GM19395 (cell line): Measurements from ENCODE around the gene NEUROD2.

ENCODE experiments used
- ATAC-seq: cut with Tn5 transposase; IDR thresholded peaks from one replicate; pipeline ENCODE4 v1.9.1; 2021; ENCODE audit warnings: mild to moderate bottlenecking, moderate library complexity; ENCODE audit not compliant: unreplicated experiment

NEUROD2 gene

DNA sequence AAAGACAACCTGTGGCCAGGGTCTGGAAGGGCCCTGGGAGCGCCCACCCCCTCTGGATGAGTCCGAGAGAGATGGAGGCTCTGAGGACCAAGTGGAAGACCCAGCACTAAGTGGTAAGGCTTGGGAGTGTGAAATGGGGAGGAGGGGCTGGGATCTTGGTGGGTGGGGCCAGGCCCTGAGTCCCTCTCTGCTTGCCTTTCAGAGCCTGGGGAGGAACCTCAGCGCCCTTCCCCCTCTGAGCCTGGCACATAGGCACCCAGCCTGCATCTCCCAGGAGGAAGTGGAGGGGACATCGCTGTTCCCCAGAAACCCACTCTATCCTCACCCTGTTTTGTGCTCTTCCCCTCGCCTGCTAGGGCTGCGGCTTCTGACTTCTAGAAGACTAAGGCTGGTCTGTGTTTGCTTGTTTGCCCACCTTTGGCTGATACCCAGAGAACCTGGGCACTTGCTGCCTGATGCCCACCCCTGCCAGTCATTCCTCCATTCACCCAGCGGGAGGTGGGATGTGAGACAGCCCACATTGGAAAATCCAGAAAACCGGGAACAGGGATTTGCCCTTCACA, 28.0 kb upstream of the NEUROD2 start:
- no peak for ATAC-seq

DNA sequence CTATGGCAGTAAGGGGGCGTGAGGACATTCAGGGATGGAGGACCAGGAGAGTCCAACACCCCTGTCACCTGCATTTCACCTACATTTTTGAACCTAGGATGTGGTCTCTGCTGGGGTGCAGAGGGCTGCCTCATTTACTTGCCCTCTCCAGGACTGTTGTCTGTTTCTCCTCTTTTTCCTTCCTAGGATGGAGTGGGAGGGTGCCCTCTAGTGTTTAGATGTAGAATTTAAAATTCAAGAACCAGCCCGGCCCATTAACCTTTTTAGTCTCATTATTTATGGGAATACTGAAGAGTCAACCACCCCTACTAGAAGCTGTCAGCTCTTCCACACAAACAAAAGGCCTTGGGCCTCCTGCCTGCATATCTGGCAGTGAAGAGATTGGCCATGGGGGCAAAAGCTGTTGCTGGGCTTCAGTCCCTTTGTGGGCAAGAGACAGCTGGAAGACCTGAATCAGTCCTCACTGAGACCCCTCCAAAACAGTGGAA, 26.7 kb upstream of the NEUROD2 start:
- no peak for ATAC-seq

DNA sequence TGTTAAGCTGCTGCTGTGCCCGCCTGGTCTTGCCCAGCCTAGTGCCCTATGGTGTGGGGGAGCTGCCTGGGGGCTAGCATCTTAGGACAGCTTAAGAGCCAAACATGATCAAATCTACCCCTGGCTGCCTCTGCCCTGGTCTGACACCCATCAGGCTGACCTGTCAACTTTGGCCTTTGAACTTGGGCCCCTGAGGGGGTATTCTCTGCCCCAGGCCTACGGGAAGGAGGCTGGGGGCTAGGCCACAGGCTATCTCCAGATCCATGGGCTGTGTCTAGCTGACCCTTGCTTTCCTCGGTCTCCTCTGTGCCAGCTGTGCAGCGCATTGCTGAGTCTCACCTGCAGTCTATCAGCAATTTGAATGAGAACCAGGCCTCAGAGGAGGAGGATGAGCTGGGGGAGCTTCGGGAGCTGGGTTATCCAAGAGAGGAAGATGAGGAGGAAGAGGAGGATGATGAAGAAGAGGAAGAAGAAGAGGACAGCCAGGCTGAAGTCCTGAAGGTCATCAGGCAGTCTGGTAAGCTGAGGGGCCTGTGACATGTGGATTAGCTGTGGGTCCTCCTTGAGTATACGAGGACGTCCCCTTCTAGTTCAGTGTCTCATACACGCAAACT, 26.0 kb upstream of the NEUROD2 start:
- ATAC-seq = no peak

DNA sequence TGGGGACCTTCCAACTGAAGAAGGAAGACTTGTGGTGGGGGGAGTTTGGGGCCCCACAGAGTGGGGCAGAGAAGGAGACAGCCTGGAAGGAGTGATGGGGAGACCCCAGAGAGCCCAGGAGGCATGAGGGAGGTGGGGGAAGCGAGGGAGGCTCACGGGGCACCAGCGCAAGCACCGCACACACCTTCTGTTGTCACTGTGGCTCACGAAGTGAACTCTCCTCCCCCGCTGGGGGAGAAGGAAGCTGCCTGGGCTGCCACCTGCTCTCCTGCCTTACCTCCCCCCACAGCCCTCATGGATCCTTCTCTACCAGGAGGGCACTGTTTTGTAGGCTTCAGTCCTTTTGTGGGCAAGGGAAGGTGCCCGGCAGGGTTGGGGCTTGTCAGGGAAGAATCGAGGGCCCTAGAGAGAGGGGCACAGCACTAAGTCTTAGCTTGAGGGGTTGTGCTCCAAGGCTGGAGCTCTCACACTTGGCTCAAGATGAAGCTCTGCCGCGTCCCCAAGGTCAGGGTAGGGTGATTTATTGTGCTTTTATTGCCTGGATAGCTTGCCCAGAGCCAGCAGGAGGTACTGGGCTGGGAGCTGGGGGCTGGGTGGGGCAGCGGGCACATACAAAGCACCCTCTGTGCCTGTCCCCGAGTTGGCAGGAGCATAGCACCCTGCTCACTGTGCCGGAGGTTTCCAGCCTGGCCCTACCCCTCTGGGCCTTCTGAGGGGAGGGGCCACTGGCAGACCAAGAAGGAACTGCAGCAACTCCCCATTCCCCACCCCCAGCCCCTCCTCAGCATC, 24.6 kb upstream of the NEUROD2 start:
- ATAC-seq = no peak

DNA sequence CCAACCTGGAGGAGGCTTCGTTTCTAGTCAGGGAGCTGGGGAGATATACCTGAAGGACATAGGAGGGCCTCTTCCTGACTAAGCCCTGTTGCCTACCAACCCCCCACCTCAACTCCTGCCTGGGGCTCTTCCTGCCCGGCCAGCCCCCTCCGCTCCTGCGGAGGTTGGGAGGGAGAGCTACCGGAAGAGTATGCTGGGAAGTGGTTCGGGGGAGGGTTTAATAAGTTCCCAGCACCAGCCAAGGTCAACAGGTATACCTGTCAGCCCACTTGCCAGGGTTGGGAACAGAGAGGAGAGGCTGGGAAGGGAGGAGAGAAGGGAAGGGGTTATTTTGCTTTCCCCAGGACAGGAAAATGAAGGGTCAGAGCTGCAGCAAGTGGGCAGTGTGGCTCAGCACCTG, 23.7 kb upstream of the NEUROD2 start:
- ATAC-seq = no peak

DNA sequence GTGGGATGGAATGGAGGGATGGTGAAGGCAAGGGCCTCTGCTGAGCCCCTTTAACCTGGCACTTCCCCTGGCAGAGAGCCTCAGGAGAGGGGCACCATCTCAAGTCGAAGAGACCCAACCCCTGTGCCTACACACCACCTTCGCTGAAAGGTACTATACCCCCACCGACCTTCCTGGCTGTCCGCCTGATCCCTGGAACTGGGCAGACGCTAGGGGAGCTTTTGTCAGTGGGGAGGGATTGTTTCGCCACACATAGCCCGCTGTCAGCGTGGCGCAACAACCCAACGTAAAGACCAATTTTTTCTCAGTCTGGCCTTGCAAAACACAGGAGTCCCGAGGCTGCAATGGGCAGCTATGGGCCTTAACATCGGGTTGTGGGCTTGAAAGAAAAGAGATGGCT, 22.2 kb upstream of the NEUROD2 start:
- no peak for ATAC-seq

DNA sequence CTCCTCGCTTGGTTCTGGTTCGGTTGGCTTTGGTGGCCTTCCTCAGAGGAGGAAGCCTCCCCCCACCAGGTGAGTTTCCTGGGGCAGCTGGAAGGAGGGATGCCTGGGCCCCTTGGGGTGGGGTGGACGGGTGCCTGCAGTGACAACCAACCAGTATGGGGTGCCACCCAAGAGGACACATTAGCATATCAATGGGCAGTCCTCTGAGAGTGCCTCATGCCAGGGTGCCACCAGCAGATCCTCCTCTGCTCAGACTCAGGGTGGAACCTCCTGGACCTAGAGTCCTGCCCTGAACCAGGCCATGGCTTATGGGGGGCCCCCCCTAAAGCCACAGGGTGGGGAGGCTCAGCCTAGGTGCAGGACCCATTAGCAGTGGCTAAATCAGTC, 21.8 kb upstream of the NEUROD2 start:
- no peak for ATAC-seq

DNA sequence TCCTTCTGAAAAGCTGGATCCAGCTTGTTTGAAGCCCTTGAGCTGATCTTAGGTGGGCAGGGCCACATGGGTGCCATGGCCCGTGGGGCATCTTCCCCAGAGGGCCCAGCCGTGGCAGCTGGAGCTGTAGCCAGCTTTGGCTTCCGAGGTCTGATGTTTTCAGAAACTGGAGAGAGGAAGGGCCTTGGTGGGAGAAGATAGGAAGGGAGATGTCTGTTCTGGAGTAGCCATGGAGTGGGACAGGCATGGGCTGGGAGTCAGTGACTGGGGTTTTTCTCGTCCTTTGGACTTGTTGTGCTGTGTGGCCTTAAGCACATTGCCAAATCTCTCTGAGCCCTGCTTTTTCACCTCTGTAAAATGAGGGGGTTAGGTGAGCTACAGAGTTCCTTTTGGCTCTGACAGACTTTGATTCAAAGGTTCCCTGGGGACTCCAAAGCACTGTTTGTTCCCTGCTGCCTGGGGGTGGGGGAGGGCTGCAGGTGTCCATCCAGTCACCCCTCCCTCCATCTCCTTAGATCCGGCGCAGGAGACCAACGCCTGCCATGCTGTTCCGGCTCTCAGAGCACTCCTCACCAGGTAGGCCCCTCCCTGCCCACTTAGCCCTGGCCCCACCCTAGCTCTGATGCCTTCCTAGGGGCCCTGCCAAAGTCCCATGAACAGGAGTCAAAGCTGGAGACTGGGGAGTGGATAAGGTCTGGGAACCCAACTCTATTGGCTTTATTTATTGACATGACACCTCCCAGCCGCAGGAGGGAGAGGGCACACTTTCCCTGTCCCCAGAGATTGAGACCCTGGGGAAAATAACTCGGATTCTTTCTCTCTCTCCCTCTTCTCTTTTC, 21.2 kb upstream of the NEUROD2 start:
- ATAC-seq = no peak

DNA sequence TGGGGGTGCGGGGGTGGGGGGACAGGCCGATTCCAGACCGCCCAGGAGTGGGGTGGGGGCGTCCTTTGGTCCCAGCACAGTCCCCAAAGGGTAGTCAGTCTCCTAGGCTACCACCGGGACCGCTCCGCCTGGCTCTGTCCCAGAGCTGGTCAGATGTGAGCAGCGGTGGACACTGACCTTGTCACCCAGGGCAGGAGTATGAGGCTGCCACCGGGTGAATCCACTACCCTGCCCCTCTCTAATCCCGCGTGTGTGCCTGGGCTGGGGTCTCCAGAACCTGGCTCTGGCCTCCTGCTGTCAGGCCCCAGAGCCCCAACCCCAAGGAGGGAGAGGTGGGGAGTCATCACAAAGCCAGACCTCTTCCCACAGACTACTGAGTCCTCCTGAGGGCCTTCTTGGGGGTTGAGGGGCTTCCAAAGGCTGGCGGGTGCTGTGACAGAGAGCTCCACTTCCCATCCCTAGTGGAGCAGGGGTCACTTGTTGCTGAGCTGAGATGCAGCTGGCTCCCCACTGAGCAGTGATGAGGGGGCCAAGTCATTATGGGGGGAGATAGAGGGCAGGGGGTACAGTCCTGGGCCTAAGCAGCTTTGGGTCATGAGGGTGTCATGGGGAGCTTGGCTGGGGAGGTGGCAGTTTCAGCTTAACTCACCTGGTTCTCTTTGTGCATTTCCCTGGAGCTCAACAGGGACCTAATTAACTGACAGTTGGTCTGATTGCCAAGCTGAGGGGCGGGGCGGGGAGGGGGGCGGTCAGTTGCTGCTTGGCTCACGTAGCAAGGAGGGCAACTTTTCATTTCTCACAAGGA, 20.2 kb upstream of the NEUROD2 start:
- ATAC-seq = no peak

DNA sequence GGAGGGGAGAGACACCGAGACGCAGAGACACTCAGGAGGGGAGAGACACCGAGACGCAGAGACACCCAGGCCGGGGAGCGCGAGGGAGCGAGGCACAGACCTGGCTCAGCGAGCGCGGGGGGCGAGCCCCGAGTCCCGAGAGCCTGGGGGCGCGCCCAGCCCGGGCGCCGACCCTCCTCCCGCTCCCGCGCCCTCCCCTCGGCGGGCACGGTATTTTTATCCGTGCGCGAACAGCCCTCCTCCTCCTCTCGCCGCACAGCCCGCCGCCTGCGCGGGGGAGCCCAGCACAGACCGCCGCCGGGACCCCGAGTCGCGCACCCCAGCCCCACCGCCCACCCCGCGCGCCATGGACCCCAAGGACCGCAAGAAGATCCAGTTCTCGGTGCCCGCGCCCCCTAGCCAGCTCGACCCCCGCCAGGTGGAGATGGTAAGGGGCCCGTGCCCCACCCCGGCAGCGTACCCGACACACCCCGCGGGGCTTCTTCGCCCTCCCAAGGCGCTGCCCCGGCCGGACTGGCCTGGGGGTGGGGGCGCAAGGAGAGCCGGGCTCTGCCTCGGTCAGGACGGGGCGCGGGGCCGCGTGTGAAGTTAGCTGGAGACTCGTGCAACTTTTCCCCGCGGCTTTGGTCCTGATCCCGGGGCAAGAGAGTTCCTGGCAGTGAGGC, 19.5 kb upstream of the NEUROD2 start:
- no peak for ATAC-seq

DNA sequence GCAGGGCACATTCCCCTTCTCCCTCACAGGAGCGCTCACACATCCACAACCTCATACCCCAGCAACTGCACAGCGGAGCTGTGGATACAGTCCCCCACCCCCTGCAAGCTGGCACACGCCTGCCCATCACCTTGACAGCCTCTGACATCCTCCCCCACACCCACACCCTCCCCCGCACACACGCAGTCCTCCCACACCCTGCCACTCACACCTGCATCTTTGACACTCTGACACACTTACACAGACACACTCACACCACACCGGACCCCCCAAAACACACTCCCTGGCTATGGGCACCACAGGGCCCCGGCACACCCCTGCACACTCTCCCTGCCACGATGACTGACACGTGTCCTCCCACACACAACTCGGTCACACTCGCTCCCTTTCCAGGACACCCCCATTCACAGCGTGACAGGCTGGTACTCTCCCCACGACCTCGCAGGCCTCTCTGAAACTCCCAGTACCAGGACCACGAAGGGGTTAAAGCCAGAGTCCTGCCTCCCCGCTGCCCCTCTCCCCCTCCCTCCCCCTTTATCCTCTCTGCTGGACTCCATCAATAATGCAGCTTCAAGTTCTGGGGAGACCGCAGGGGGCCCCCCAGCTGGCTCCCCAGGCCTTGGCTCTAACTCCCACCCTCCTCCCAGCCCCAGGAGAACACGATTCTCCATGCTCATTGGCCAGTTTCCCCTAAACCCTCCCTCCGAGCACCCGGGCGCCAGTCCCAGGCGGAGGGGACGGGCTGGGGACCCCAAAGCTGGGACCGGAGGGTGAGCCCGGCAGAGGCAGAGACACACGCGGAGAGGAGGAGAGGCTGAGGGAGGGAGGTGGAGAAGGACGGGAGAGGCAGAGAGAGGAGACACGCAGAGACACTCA, 18.7 kb upstream of the NEUROD2 start, which contains the start of gene PPP1R1B:
PPP1R1B (plus strand) TSS at position 782 of the 876 bp plus-strand sequence. CDS start 441 bp downstream, outside the sequence.
- ATAC-seq = no peak

DNA sequence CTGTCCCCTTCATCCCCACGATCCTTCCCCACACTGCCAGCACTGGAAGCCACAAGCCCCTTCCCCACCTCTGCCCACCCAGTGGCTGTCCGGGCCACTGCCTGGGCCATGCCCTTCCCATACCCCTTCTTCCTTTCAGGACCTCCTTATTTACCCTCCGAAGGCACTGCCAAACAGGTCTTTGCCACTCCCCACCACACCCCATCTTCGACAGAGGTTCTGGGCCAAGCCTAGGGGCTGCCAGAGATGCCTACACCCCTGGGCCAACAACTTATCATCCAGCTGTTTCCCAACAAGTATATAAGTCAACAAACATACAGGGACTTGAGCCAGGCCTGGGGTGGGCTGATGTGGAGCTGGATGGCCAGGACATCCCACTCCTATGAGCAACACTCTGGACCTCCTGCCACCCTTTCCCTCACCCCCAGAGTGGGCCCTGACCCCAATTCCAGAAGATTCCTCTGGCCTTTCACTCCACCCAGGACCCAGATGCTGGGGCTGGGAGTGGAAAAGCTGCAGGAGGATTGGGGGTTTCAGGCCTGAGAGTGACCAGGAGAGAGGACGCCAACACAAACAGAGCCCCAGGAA, 17.6 kb upstream of the NEUROD2 start:
- no peak for ATAC-seq

DNA sequence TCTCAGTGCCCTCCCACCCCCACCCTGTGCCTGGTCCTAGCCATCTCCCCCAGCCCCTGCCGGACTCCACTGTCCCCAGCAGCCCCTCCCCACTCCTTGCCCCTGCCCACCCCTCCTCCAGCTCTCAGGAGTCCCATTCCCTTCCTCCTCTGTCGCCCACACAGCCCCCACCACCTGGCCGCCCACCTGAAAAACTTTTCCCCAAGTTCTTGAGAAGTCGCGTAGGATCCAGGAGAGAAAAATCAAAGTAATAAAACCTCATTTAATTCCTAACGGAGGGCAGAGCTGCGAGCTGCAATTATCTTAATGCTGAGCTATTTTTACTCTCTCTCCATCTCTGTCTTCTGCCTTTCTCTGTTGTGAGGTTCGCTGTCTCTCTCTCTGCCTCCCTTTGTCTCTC, 16.6 kb upstream of the NEUROD2 start:
- ATAC-seq = no peak

DNA sequence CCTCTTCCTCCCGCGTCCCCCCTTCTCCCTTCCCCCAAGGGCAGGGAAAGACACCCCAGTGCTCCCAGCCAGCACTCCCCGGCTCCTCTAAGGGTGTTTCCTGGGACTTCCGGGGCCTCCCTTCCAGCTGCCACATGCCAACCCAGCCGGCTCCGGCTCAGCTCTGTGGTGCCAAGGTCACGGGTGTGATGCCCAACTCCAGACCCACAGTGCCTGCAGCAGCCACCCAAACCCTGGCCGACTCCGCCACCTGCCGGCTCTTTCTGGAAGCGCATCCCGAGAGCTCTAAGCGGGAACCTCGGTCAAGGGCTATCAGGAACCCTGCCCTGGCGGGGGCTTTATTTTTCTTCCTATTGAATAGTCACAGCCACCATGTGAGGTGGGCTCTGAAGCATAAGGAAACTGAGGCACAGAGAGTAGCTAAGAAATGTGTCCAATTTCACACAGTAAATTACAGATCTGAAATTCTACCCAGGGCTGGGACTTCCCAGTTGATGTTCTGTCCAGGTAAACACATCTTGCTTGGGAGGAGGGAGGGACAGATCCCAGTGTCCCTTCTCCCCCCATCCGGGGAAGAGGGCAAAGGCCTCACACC, 15.7 kb upstream of the NEUROD2 start:
- no peak for ATAC-seq

DNA sequence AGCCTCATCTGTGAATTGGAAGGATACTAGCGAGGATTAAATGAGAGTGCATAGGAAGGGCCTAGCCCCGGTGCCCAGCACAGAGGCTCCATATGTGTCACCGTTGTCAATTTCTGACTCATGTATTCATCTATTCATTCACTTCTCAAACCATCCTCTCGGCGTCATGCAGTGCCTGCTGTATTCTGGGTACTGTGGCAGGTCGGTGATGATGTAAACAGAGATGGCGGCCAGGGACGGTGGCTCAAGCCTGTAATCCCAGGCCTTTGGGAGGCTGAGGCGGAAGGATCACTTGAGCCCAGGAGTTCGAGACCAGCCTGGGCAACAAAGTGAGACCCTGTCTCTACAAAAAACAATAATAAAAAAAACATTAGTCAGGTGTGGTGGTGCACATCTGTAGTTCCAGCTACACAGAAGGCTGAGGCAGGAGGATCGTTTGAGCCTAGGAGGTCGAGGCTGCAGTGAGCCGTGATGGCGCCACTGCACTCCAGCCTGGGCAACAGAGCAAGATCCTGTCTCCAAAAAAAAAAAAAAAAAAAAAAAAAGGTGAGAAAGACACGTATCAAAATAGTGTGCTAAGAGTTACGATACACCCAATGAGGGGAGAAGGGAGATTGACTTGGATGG, 14.8 kb upstream of the NEUROD2 start:
- peak; percentile 29 for ATAC-seq

DNA sequence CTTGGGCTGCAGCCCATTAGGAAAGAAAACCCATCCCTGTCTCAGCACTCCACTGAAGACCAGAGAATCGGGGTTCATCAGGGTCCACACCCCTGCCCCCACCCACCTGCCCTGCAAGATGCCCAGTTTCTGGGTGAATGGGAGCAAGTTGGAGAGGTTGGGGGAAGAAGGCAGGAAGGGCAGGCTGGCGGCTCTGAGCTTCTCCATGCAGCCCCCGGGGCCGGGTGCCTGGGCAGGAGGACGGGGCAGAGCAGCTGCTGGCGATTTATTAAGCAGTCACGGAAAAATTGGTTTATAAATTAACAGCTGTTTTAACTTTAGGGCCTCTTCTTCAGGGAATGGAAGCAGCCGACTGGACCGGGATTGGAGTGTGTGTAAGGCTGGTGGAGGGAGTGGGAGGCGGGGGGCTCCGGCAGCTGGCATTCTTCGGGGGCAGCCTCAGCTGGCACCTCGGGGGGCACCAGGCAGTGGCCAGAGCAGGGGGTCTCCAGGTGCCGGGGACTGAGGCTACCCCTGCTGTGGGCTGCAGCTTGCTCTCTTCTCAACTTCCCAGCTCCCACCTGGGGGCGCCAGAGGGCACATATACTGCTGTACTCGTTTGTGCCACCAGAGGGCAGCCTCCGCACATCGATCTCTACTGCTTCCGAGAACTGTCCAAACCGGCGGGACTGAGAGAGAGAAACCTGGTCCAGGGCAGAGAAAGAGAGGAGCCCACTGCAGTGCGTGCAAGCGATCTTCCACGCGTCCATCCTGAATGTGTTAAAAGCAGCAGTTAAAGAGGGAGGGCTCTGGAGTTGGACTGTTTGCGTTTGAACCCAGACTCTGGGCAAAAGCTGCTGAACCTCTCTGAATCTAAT, 14.0 kb upstream of the NEUROD2 start:
- peak; percentile 58 for ATAC-seq

DNA sequence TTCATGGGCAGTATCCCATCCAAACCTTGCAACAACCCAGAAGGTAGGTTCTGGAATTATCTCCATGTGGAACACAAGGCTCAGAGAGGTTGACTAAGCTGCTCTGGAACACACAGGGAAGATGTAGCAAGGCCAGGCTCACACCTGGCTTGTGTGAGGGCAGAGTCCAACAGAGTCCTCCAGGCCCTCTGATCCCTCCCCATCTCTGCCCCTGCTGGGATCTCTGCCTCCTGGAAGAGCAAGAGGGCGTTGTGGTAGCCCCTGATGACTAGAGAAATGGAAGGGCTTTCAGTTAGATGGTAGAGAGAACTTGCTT, 12.0 kb upstream of the NEUROD2 start:
- no peak for ATAC-seq
